Activated naive CD8-positive, alpha-beta T cell treated with anti-CD3 and anti-CD28 coated beads for 36 hours (primary cell): ENCODE data around the gene PCDHGC4. TPM values are rescaled to one million over a fixed set of nuclear protein-coding genes. Genes with fewer than 3 reads are reported as not detected.

Experiments used
- DNase-seq: peaks from one replicate; pipeline ENCODE4 v3.0.0; 2021
- H3K27ac Mint-ChIP-seq: one replicate; pipeline ENCODE4 v1.8.0; 2022; ENCODE audit warnings: mild to moderate bottlenecking, moderate library complexity, mixed read lengths
- H3K27me3 Mint-ChIP-seq: one replicate; pipeline ENCODE4 v1.8.0; 2022; ENCODE audit warnings: mild to moderate bottlenecking, mixed read lengths
- H3K36me3 Mint-ChIP-seq: one replicate; pipeline ENCODE4 v1.8.0; 2021; ENCODE audit warnings: mild to moderate bottlenecking, mixed read lengths
- H3K4me1 Mint-ChIP-seq: one replicate; pipeline ENCODE4 v1.8.0; 2021; ENCODE audit warnings: mixed read lengths
- H3K4me3 Mint-ChIP-seq: one replicate; pipeline ENCODE4 v1.8.0; 2022; ENCODE audit warnings: mild to moderate bottlenecking, moderate library complexity, mixed read lengths
- H3K9me3 Mint-ChIP-seq: one replicate; pipeline ENCODE4 v1.8.0; 2022; ENCODE audit warnings: mixed read lengths
- total RNA-seq, 2 experiments: library from RNA; stranded (reverse); gene quantifications; one replicate each; pipeline ENCODE4 v1.2.3, GENCODE V29; 2021

The PCDHGC4 gene
- total RNA-seq, 2 experiments from 2014 or later, result not detected

DNA sequence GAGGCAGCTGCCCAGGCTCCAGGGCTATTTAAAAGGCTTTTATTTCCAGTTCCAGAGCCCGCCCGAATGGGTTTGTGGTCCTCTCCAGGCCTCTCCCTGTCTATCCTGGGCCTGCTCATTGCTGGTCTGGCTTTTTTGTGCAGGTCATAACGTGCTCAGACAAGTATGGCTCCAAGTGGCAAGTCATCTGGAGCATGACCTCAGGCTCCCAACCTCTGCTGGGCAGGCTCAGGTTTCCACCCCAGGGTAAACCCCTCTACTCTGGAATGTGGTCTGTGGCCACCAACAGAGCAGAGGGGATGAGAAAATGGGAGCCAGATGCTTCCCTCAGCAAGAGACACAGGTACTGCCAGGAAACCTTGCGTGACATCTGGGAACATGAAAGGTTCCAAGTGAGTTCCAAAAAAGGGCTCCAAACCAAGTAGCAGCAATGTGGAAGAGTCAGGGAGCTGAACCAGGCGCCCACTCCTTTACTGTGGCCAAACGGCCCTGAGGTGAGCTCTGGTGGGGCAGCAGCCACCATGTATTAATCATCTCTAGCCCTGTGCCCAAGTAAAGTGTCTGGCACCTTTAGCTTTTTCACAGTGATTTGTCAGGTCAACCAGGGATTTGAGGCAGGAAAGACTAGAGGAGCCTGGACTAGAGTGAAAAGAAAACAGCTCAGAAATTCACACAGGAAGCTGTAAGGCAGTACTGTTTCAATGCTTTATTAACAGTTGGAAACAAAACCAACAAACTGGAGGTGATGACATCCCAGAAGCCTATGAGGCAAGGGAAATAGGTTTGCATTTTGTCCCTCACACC, 29.7 kb downstream of the PCDHGC4 start:
- DNase-seq, result no peak
- no peak overlapping the region for H3K4me3 Mint-ChIP-seq
- H3K36me3 Mint-ChIP-seq, result peaks cover 33% of the 10 kb centered on the region

DNA sequence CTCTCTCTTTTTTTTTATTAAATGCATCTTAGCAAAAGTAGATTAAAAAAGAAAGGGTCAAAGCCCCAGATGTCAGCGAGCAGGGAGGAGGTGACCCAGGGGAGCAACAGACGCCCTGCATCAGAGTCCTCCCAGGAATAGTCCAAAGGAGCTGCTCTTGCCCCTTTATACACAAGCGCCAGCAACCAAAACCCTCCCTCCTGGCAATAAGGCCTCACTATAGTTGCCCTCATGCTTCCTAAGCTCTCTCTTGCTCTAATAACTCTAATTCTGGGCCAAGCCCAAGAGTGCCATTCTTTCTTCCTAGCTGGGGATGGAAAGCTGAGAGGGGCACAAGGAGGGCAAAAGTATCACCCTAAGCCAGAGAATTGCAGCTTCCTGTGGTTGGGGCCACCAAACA, 30.3 kb downstream of the PCDHGC4 start:
- Mint-ChIP-seq H3K9me3 (no peaks in the 10 kb centered on the region), H3K27me3 (no peaks in the 10 kb centered on the region), H3K4me3 (no peak overlapping the region), H3K27ac (peak overlapping the region; percentile 76), H3K36me3 (peaks cover 39% of the 10 kb centered on the region), H3K4me1 (peaks cover 31% of the 10 kb centered on the region)
- no peak for DNase-seq

More for the DNA sequence above, 29.7 kb downstream of the PCDHGC4 start:
- Mint-ChIP-seq H3K27me3 (no peaks in the 10 kb centered on the region), H3K4me1 (peaks cover 31% of the 10 kb centered on the region), H3K9me3 (no peaks in the 10 kb centered on the region), H3K27ac (peak overlapping the region; percentile 76)

DNA sequence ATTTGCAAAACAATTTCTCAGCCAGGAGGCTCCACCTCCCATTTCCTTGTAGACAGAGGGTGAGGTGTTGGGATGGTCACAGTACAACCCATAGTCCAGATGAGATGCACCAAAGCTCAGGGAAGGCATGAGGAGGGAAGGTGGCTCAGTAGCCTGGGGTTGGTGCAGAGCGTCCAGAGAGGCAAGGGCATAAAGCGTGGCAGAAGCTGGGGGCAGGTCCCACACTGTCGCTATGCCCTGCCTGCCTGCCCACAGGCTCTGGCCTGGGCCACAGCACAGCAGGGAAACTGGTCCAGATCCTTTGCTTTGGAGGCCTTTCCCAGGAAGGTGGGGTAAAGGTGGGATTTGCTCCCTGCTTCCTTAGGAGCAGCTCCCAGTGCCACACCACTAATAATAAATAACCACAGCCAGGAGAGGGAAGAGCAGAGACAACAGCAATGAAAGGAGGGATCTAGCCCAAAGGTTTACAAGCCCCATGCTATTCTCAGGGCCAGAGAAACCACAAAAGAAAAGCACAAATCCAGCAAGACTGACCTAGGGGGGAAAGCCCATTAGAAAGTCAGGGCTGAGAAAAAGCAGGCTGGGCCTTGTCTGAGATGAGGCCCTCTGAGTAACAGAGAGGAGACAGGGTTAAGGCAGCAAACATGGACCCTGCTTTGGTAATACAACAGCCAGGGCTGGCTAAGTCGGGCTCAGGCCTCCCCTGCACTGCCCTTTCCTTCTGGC, 31.3 kb downstream of the PCDHGC4 start:
- peaks cover 39% of the 10 kb centered on the region for H3K4me1 Mint-ChIP-seq
- peaks cover 48% of the 10 kb centered on the region for H3K36me3 Mint-ChIP-seq
- H3K4me3 Mint-ChIP-seq, result no peak overlapping the region
- DNase-seq, result no peak
- H3K27ac Mint-ChIP-seq, result peak overlapping the region; percentile 16
- no peaks in the 10 kb centered on the region for H3K9me3 Mint-ChIP-seq
- H3K27me3 Mint-ChIP-seq, result no peaks in the 10 kb centered on the region

DNA sequence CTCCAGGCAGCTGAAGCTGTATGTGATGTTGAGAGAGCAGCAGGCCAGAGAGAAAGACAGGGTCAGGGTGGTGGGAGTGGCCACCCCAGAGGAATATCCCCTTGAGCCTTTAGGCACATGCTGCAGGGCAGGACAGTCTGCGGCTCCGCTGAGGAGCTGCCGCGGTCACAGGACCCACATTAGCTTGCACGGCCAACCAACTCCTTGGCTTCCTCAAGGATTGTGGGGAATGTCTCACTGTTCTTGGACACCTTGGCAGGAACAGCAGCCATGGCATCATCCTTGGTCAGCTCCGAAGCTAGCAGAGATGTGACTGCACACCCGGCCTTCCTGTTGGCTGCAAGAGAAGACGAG, 31.8 kb downstream of the PCDHGC4 start:
- H3K9me3 Mint-ChIP-seq, result no peaks in the 10 kb centered on the region
- no peak overlapping the region for H3K4me3 Mint-ChIP-seq
- H3K36me3 Mint-ChIP-seq, result peaks cover 54% of the 10 kb centered on the region

GRCh38 chr5:141517312-141517711, 32.5 kb downstream of the PCDHGC4 start:
- Mint-ChIP-seq H3K36me3 (peaks cover 60% of the 10 kb centered on the region), H3K9me3 (no peaks in the 10 kb centered on the region), H3K4me3 (no peak overlapping the region), H3K4me1 (peaks cover 51% of the 10 kb centered on the region), H3K27me3 (no peaks in the 10 kb centered on the region), H3K27ac (no peak overlapping the region)
- DNase-seq, result no peak

More for the DNA sequence above, 31.8 kb downstream of the PCDHGC4 start:
- peaks cover 45% of the 10 kb centered on the region for H3K4me1 Mint-ChIP-seq
- no peaks in the 10 kb centered on the region for H3K27me3 Mint-ChIP-seq
- no peak overlapping the region for H3K27ac Mint-ChIP-seq
- no peak for DNase-seq

DNA sequence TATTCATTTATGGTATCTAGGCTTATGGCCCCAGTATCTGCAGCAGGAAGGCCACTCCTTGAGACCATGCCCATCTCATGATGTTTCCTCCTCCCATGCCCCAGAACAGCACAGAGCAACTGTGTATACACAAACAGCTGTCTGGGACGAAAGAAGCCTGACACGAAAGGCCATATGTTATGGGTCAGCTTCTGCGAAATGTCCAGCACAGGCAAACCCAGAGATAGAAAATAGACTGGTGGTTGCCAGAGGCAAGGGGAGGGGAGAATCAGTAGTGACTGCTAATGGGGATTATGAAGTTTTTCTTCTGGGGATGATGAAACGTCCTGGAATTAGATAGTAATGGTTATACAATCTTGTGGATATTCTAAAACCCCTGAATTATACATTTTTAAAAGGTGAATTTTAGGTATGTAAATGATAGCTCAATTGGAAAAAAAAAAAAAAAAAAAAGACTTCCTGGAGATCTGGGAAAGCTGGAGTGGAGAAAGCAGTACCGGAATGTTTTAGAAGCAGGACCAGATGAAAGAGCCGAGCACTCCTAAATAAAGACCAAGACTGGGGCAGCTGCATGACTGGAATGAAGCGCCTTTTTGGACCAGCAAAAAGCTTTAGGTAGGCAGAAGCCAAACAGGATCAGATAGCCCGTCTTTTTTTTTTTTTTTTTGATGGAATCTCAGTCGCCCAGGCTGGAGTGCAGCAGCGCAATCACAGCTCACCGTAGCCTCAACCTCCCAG, 33.2 kb downstream of the PCDHGC4 start:
- Mint-ChIP-seq H3K27ac (peak overlapping the region; percentile 35), H3K4me1 (peaks cover 51% of the 10 kb centered on the region), H3K27me3 (no peaks in the 10 kb centered on the region), H3K4me3 (no peak overlapping the region), H3K36me3 (peaks cover 62% of the 10 kb centered on the region), H3K9me3 (no peaks in the 10 kb centered on the region)
- no peak for DNase-seq

DNA sequence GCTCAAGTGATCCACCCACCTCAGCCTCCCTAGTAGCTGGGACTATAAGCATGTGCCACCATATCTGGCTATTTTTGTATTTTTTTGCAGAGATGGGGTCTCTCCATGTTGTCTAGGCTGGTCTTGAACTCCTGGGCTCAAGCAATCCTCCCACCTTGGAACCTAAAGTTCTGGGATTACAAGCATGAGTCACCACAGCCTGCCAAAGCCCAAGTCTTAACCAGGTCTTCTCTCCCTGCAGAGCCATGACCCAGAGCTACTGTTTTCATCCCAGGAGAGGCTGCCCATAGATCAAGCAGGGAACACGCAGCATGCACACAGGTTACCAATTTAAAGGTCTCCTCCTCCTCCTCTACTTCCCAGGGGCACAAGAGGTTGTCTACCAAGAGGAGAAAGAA, 33.8 kb downstream of the PCDHGC4 start:
- Mint-ChIP-seq H3K4me3 (no peak overlapping the region), H3K27ac (no peak overlapping the region), H3K4me1 (peaks cover 51% of the 10 kb centered on the region), H3K9me3 (no peaks in the 10 kb centered on the region), H3K36me3 (peaks cover 59% of the 10 kb centered on the region), H3K27me3 (no peaks in the 10 kb centered on the region)
- DNase-seq, result no peak

- DNase-seq, result no peak
- Mint-ChIP-seq H3K27ac (no peak overlapping the region), H3K36me3 (peaks cover 58% of the 10 kb centered on the region), H3K27me3 (no peaks in the 10 kb centered on the region), H3K4me3 (no peak overlapping the region), H3K9me3 (no peaks in the 10 kb centered on the region), H3K4me1 (peaks cover 42% of the 10 kb centered on the region)
Measured at GRCh38 chr5:141519605-141520565, 35.1 kb downstream of the PCDHGC4 start.

DNA sequence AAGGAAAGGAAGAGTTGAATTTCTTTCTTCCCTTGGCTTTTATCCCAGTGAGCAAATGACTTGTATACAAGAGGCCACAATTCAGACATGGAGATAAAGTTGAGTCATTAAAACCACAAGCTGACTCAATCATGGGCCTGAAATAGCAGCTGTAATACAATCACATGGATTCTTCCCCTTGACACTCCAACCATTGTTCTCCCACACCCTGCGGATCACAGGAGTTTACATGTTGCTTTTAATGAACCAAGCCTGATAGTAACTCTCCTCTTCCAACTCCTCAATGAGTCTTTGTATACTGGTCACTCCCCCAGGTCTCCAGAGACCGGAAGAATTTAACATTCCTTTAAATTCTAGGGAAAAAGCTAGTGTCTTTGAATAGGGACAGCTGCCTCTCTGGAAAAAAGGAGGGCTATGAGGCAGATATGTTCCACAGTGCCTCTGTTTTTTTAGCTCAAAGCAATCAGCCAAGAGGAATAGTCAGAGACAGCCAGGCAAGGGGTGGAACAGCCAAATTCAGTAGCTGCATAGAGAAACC, 36.5 kb downstream of the PCDHGC4 start:
- DNase-seq, result no peak
- H3K4me3 Mint-ChIP-seq, result no peak overlapping the region
- H3K36me3 Mint-ChIP-seq, result peaks cover 54% of the 10 kb centered on the region
- no peaks in the 10 kb centered on the region for H3K9me3 Mint-ChIP-seq
- H3K4me1 Mint-ChIP-seq, result peaks cover 42% of the 10 kb centered on the region
- H3K27ac Mint-ChIP-seq, result peak overlapping the region; percentile 67
- H3K27me3 Mint-ChIP-seq, result no peaks in the 10 kb centered on the region

- Mint-ChIP-seq H3K36me3 (peaks cover 52% of the 10 kb centered on the region), H3K27me3 (no peaks in the 10 kb centered on the region), H3K4me1 (peaks cover 42% of the 10 kb centered on the region), H3K4me3 (no peak overlapping the region), H3K9me3 (no peaks in the 10 kb centered on the region), H3K27ac (no peak overlapping the region)
- no peak for DNase-seq
Measured at GRCh38 chr5:141522301-141522700, 37.5 kb downstream of the PCDHGC4 start.

GRCh38 chr5:141523991-141524390, 39.2 kb downstream of the PCDHGC4 start:
- no peak for DNase-seq
- no peak overlapping the region for H3K27ac Mint-ChIP-seq
- H3K4me1 Mint-ChIP-seq, result peaks cover 42% of the 10 kb centered on the region
- H3K27me3 Mint-ChIP-seq, result no peaks in the 10 kb centered on the region
- no peak overlapping the region for H3K4me3 Mint-ChIP-seq
- H3K9me3 Mint-ChIP-seq, result no peaks in the 10 kb centered on the region
- peaks cover 57% of the 10 kb centered on the region for H3K36me3 Mint-ChIP-seq

DNA sequence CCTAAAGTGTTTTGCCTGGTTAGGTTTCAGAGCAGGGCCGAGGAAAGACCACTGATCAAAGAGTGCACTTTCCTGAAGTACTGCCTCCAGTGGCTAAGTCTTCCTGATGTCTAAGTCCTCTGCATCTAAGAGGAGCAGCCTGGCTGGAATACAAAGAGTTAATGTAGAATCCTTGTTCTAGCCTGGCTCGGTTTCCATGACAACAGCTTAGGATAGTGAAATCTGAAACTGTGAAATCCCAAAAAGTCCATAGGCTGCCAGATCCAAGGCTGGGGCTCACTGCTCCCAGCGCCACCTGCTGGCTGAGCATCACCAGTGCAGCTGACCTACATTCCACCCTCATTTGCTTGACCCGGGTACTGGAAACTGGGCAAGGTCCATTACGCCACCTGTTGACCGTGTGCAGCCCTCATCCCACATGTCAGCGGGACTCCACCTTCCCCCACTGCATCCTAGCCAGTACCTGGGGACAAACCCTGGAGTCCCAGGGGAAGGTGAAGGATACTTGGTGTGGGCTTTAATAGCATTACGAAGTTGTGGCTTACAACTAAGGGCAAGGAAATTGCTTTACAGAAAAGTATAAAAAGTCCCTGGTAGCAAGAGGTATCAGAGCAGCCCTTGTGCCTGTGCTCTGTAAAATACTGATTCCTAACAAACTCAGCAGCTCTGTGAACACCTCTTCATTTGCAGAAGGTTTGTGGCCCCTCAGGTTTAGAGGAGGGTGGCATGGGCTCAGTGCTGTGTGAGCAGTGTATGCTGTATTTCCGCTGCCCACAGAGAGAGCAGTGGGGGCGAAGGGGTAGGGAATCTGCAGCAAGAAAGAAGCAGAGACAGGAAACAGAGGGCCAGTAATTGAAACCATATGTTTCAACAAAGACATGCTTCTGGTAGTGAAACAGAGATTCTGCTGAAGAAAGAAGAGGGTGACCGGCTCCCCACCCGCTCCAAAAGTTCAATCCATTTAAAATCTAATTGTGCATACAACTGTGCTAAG, 40.1 kb downstream of the PCDHGC4 start:
- H3K9me3 Mint-ChIP-seq, result no peaks in the 10 kb centered on the region
- peaks cover 42% of the 10 kb centered on the region for H3K4me1 Mint-ChIP-seq
- no peaks in the 10 kb centered on the region for H3K27me3 Mint-ChIP-seq
- H3K27ac Mint-ChIP-seq, result peak overlapping the region; percentile 66
- peak; percentile 39 for DNase-seq
- H3K36me3 Mint-ChIP-seq, result peaks cover 49% of the 10 kb centered on the region
- H3K4me3 Mint-ChIP-seq, result no peak overlapping the region

DNA sequence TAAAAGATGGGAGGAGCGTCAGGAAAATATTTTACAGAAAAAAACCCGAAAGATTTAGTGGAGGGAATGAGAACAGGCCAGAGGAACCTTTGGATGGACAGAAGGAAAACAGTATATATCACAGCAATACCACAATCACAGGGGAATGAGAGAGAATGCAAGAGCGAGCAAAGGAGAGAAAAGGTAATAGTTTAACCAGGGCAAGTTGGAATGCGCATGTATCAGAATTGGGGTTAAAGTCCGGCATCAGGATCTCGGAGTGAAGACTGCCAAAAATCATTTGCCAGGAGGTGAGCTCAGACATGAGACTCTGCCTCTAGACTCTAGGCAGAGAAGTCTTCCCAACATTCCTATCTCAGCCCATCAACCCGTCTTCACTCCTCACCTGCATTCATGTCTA, 40.8 kb downstream of the PCDHGC4 start:
- Mint-ChIP-seq H3K4me1 (peaks cover 37% of the 10 kb centered on the region), H3K36me3 (peaks cover 42% of the 10 kb centered on the region), H3K27me3 (no peaks in the 10 kb centered on the region), H3K4me3 (no peak overlapping the region), H3K9me3 (no peaks in the 10 kb centered on the region), H3K27ac (no peak overlapping the region)
- DNase-seq, result no peak
